ENCODE measurements around the gene SLC35G2. TPM values are rescaled to one million over a fixed set of nuclear protein-coding genes. Genes with fewer than 3 reads are reported as not detected.
"Not testable (repeated sequence)": the region's sequence is repeated elsewhere in the genome, so short reads cannot be mapped to it uniquely, and the experiment has no call there.

The SLC35G2 gene
- total RNA-seq, 1 donor from 2014 or later: 0.76 TPM

DNA sequence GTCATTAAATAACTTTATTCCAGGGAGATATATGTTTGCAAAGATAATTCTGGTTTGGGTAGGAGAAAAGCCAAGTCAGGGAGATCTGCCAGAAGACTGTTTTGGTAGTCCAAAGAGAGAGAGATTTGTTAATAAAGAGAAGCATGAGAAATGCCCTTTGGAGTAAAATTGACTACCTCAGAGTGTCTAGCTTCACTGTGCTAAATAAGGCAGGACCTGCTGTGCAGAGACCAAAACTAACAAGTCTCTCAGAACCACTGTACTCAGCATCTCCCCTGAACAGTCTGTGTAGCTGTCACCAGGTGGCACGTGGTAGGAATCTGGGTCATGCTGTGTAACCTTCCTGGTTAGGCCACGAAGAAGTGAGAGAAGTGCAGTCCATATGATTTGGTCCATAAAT is 31.6 kb upstream of the SLC35G2 start:
- Mint-ChIP-seq H3K27me3 (ENCODE audit: low read depth) (no peaks in the 10 kb centered on the region), H3K36me3 (no peaks in the 10 kb centered on the region), H3K27ac (peak overlapping the region; percentile 90), H3K4me1 (peaks cover 15% of the 10 kb centered on the region), H3K9me3 (peaks cover 4% of the 10 kb centered on the region), H3K4me3 (no peak overlapping the region)
- no peak for TF ChIP-seq CTCF (IDR thresholded peaks at IDR 0.05; ENCODE audit: unreplicated experiment)
- no peak for DNase-seq (ENCODE audit: low spot score in 2 of 2, unreplicated experiment in 2 of 2)

DNA sequence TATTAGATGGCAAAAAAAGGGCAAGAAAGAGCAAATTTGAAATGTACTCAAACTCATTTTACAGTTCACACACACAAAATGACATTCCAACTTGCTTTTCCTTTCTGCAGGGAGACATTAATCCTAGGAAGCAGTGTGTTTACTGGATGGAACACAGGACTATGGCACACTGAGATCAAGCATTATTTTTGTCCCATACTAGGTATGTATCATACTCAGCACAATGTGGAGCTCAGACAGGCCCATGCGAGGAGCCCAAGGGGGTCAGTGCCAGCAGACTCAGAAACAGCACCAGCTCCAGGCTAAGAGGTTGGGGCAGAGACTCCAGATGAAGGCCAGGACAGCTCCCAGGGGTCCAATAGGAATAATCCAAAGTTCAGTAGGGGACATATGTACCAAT is 30.8 kb upstream of the SLC35G2 start:
- H3K27me3 Mint-ChIP-seq (ENCODE audit: low read depth): no peaks in the 10 kb centered on the region
- H3K27ac Mint-ChIP-seq: no peak overlapping the region
- peaks cover 4% of the 10 kb centered on the region for H3K9me3 Mint-ChIP-seq
- H3K36me3 Mint-ChIP-seq: no peaks in the 10 kb centered on the region
- no peak for DNase-seq (ENCODE audit: low spot score in 2 of 2, unreplicated experiment in 2 of 2)
- peaks cover 15% of the 10 kb centered on the region for H3K4me1 Mint-ChIP-seq
- TF ChIP-seq CTCF (IDR thresholded peaks at IDR 0.05; ENCODE audit: unreplicated experiment): no peak
- H3K4me3 Mint-ChIP-seq: no peak overlapping the region

- no peaks in the 10 kb centered on the region for H3K27me3 Mint-ChIP-seq (ENCODE audit: low read depth)
- TF ChIP-seq CTCF (IDR thresholded peaks at IDR 0.05; ENCODE audit: unreplicated experiment): no peak
- no peaks in the 10 kb centered on the region for H3K36me3 Mint-ChIP-seq
- no peak overlapping the region for H3K4me3 Mint-ChIP-seq
- peaks cover 15% of the 10 kb centered on the region for H3K4me1 Mint-ChIP-seq
- no peak for DNase-seq (ENCODE audit: low spot score in 2 of 2, unreplicated experiment in 2 of 2)
- H3K9me3 Mint-ChIP-seq: peaks cover 4% of the 10 kb centered on the region
- H3K27ac Mint-ChIP-seq: no peak overlapping the region
These were observed 28.9 kb upstream of the SLC35G2 start for GRCh38 chr3:136789976-136790375.

GRCh38 chr3:136790786-136791185 is 28.1 kb upstream of the SLC35G2 start:
- DNase-seq (ENCODE audit: low spot score in 2 of 2, unreplicated experiment in 2 of 2): no peak
- H3K9me3 Mint-ChIP-seq: no peaks in the 10 kb centered on the region
- H3K4me3 Mint-ChIP-seq: no peak overlapping the region
- H3K4me1 Mint-ChIP-seq: peaks cover 15% of the 10 kb centered on the region
- TF ChIP-seq CTCF (IDR thresholded peaks at IDR 0.05; ENCODE audit: unreplicated experiment): no peak
- H3K27ac Mint-ChIP-seq: no peak overlapping the region
- no peaks in the 10 kb centered on the region for H3K36me3 Mint-ChIP-seq
- H3K27me3 Mint-ChIP-seq (ENCODE audit: low read depth): no peaks in the 10 kb centered on the region

- Mint-ChIP-seq H3K36me3 (no peaks in the 10 kb centered on the region), H3K9me3 (no peaks in the 10 kb centered on the region), H3K4me3 (no peak overlapping the region), H3K27me3 (ENCODE audit: low read depth) (no peaks in the 10 kb centered on the region), H3K4me1 (no peaks in the 10 kb centered on the region), H3K27ac (no peak overlapping the region)
- TF ChIP-seq CTCF (IDR thresholded peaks at IDR 0.05; ENCODE audit: unreplicated experiment): no peak
- DNase-seq (ENCODE audit: low spot score in 2 of 2, unreplicated experiment in 2 of 2): no peak
These were observed 26.2 kb upstream of the SLC35G2 start for GRCh38 chr3:136792556-136793330.

DNA sequence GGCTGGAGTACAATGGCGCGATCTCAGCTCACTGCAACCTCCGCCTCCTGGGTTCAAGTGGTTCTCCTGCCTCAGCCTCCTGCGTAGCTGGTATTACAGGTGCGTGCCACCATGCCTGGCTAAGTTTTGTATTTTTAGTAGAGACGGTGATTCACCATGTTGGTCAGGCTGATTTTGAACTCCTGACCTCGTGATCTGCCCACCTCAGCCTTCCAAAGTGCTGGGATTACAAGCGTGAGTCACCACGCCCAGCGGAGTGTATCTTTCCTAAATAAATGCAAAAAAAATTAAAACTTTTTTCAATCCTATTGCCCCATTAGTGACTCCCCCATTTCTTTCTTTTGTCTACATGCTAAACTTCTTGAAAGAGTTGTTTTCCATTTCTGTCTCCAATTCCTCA is 17.8 kb upstream of the SLC35G2 start:
- not testable (repeated sequence) for H3K27ac Mint-ChIP-seq; H3K27me3 Mint-ChIP-seq (ENCODE audit: low read depth); DNase-seq (ENCODE audit: low spot score in 2 of 2, unreplicated experiment in 2 of 2); H3K4me3 Mint-ChIP-seq; H3K4me1 Mint-ChIP-seq; H3K36me3 Mint-ChIP-seq; H3K9me3 Mint-ChIP-seq

Data from mesothelial cell of epicardium (in vitro differentiated cells).